Stomach (tissue), 4 donors: ENCODE data around the gene SCN8A.

ENCODE experiments used
- POLR2A ChIP-seq, 4 donors: fragments of 450-650 bp; IDR thresholded peaks; one replicate each; pipeline ENCODE4 v1.6.1; 2016; ENCODE audit warnings: antibody characterized with exemption in 4 of 4, control low read depth in 2 of 4, mild to moderate bottlenecking in 1 of 4, moderate library complexity in 1 of 4
- TF ChIP-seq, protein P1 (sequence below), 7 experiments: fragments of 450-650 bp in 4 of 7; fragments of 200-600 bp in 3 of 7; sonication (generic) in 3 of 7; IDR thresholded peaks; one replicate each; pipeline ENCODE4 v1.5.1; 2016 to 2019; ENCODE audit warnings: antibody characterized with exemption in 7 of 7, control low read depth in 2 of 7, mild to moderate bottlenecking in 1 of 7

GRCh38 chr12:51676875-51677274 lies 85.8 kb downstream of the SCN8A start:
- TF ChIP-seq, protein P1, sequence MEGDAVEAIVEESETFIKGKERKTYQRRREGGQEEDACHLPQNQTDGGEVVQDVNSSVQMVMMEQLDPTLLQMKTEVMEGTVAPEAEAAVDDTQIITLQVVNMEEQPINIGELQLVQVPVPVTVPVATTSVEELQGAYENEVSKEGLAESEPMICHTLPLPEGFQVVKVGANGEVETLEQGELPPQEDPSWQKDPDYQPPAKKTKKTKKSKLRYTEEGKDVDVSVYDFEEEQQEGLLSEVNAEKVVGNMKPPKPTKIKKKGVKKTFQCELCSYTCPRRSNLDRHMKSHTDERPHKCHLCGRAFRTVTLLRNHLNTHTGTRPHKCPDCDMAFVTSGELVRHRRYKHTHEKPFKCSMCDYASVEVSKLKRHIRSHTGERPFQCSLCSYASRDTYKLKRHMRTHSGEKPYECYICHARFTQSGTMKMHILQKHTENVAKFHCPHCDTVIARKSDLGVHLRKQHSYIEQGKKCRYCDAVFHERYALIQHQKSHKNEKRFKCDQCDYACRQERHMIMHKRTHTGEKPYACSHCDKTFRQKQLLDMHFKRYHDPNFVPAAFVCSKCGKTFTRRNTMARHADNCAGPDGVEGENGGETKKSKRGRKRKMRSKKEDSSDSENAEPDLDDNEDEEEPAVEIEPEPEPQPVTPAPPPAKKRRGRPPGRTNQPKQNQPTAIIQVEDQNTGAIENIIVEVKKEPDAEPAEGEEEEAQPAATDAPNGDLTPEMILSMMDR (IDR thresholded peaks at IDR 0.05), result no peak
- no peak for TF ChIP-seq POLR2A (IDR thresholded peaks at IDR 0.05)
